Adrenal gland (tissue), 5 donors: ENCODE data around the gene TREML4.

Experiments used
- POLR2A ChIP-seq, 2 donors: fragments of 450-650 bp; IDR thresholded peaks; one replicate each; pipeline ENCODE4 v1.6.1; 2017; ENCODE audit warnings: antibody characterized with exemption in 2 of 2, mild to moderate bottlenecking in 2 of 2, moderate library complexity in 1 of 2
- TF ChIP-seq, protein P1 (sequence below), 6 experiments: fragments of 450-650 bp in 4 of 6; fragments of 200-600 bp in 2 of 6; sonication (generic) in 1 of 6; IDR thresholded peaks; 1 replicate in 5 of 6; 2 replicates in 1 of 6; pipeline versions ENCODE4 v1.5.1 to v1.8.0; 2016 to 2021; ENCODE audit warnings: antibody characterized with exemption in 6 of 6, mild to moderate bottlenecking in 2 of 6, moderate library complexity in 1 of 6
- donor health status: DM: no; HTN: no; CAD: no.

DNA sequence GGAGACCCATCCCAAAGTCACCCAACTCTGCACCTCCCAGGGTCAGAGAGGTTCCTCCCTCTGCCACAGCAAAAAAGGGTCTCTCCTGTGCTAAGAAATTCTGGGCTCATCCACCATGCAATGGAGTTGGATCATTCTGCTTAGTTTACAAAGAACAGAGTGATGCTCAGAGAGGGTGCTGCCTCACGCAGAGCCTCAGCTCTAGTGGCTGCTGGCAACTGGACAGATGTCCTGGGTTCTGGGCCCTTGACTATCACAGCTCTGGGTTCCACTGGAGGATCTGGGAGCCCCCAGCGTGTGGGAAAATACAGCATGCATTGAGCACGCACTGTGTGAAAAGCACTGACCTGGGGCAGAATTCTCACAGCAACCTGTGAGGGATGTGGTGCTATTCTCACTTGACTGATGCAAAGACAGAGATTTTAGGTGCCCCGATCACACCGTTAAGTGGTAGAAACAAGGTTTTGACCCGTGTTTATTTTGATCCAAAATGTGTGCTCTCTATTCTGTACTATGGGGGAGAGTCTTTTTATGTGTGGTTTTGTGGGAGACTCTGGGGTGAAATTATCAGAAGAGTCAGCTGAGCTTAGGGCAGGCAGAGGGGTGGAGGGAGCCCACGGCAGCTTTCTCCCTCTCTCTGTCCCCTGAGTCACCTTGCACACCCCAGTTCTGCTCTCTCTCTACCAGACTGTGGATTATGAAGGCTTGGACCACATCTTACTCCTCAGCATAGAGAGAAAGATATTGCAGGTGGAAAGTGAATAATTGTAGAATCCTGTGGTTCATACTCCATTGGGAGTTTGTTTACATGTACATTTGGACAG lies 19.9 kb downstream of the TREML4 start:
- TF ChIP-seq, protein P1, sequence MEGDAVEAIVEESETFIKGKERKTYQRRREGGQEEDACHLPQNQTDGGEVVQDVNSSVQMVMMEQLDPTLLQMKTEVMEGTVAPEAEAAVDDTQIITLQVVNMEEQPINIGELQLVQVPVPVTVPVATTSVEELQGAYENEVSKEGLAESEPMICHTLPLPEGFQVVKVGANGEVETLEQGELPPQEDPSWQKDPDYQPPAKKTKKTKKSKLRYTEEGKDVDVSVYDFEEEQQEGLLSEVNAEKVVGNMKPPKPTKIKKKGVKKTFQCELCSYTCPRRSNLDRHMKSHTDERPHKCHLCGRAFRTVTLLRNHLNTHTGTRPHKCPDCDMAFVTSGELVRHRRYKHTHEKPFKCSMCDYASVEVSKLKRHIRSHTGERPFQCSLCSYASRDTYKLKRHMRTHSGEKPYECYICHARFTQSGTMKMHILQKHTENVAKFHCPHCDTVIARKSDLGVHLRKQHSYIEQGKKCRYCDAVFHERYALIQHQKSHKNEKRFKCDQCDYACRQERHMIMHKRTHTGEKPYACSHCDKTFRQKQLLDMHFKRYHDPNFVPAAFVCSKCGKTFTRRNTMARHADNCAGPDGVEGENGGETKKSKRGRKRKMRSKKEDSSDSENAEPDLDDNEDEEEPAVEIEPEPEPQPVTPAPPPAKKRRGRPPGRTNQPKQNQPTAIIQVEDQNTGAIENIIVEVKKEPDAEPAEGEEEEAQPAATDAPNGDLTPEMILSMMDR (IDR thresholded peaks at IDR 0.05), result no peak
- no peak for TF ChIP-seq POLR2A (IDR thresholded peaks at IDR 0.05)
